SK-N-SH treated with all-trans-retinoic acid at 6 μM for 48 hours (cell line): Measurements from ENCODE around the gene ZEB1.

Experiments used
- ATAC-seq: fragments of 200-7000 bp; cut with Tn5 transposase; 3 replicates; pipeline ENCODE4 v1.9.1; 2020; ENCODE audit warnings: mild to moderate bottlenecking, moderate library complexity
- ARNTL ChIP-seq: fragments of 450-650 bp; formaldehyde crosslinking; IDR thresholded peaks from 2 replicates; pipeline ENCODE4 v1.5.0; 2020; ENCODE audit warnings: low read depth, mild to moderate bottlenecking, moderate library complexity, borderline replicate concordance
- BACH2 ChIP-seq: fragments of 250-450 bp; sonication (Bioruptor Pico); IDR thresholded peaks from 2 replicates; pipeline ENCODE4 v1.9.0; 2021; ENCODE audit warnings: mild to moderate bottlenecking, borderline replicate concordance
- CREB5 ChIP-seq: fragments of 250-450 bp; sonication (Bioruptor Pico); IDR thresholded peaks from 2 replicates; pipeline ENCODE4 v1.5.1; 2020; ENCODE audit warnings: low read depth, mild to moderate bottlenecking, moderate library complexity
- CSDC2 ChIP-seq: fragments of 250-450 bp; sonication (Bioruptor Pico); IDR thresholded peaks from 2 replicates; pipeline ENCODE4 v1.5.0; 2020; ENCODE audit warnings: mild to moderate bottlenecking, moderate library complexity
- CSRNP3 ChIP-seq: fragments of 250-450 bp; sonication (Bioruptor Pico); IDR thresholded peaks from 2 replicates; pipeline ENCODE4 v1.5.1; 2021; ENCODE audit warnings: mild to moderate bottlenecking, moderate library complexity
- ESRRG ChIP-seq: fragments of 250-450 bp; sonication (Bioruptor Pico); IDR thresholded peaks from 2 replicates; pipeline ENCODE4 v1.6.1; 2021; ENCODE audit warnings: mild to moderate bottlenecking
- GLIS3 ChIP-seq: fragments of 250-450 bp; sonication (Bioruptor Pico); IDR thresholded peaks from 2 replicates; pipeline ENCODE4 v1.5.0; 2020; ENCODE audit warnings: mild to moderate bottlenecking, moderate library complexity
- ISL1 ChIP-seq: fragments of 250-450 bp; sonication (Bioruptor Pico); IDR thresholded peaks from 2 replicates; pipeline ENCODE4 v2.1.2; 2022; ENCODE audit warnings: mild to moderate bottlenecking, moderate library complexity
- PPARA ChIP-seq: fragments of 250-450 bp; sonication (Bioruptor Pico); IDR thresholded peaks from 2 replicates; pipeline ENCODE4 v1.5.0; 2020; ENCODE audit warnings: mild to moderate bottlenecking, borderline replicate concordance
- RARB ChIP-seq: fragments of 250-450 bp; sonication (Bioruptor Pico); IDR thresholded peaks from 2 replicates; pipeline ENCODE4 v1.8.0; 2021; ENCODE audit warnings: mild to moderate bottlenecking, moderate library complexity
- SNAI2 ChIP-seq: fragments of 250-450 bp; sonication (Bioruptor Pico); IDR thresholded peaks from 2 replicates; pipeline ENCODE4 v1.5.0; 2020; ENCODE audit warnings: mild to moderate bottlenecking, moderate library complexity
- TCF4 ChIP-seq: fragments of 250-450 bp; sonication (Bioruptor Pico); IDR thresholded peaks from 2 replicates; pipeline ENCODE4 v1.8.0; 2021; ENCODE audit warnings: mild to moderate bottlenecking, moderate library complexity, borderline replicate concordance
- ZC3H10 ChIP-seq: fragments of 250-450 bp; sonication (Bioruptor Pico); IDR thresholded peaks from 2 replicates; pipeline ENCODE4 v1.5.1; 2021; ENCODE audit warnings: mild to moderate bottlenecking, moderate library complexity
- ZFP30 ChIP-seq: fragments of 450-650 bp; formaldehyde crosslinking; IDR thresholded peaks from 2 replicates; pipeline ENCODE4 v1.5.0; 2022; ENCODE audit warnings: mild to moderate bottlenecking, moderate library complexity
- ZNF565 ChIP-seq: fragments of 450-650 bp; formaldehyde crosslinking; conservative IDR thresholded peaks from 2 replicates; pipeline ENCODE4 v1.5.0; 2020; ENCODE audit warnings: low read depth, mild to moderate bottlenecking, moderate library complexity
- ZNF70 ChIP-seq: fragments of 450-650 bp; formaldehyde crosslinking; IDR thresholded peaks from 2 replicates; pipeline ENCODE4 v1.5.0; 2020; ENCODE audit warnings: mild to moderate bottlenecking, moderate library complexity
- ZNF8 ChIP-seq: fragments of 450-650 bp; formaldehyde crosslinking; IDR thresholded peaks from 2 replicates; pipeline ENCODE4 v1.5.0; 2020; ENCODE audit warnings: mild to moderate bottlenecking, moderate library complexity
- TF ChIP-seq, protein P1 (sequence below): fragments of 250-450 bp; sonication (Bioruptor Pico); IDR thresholded peaks from 2 replicates; pipeline ENCODE4 v1.8.0; 2020; ENCODE audit warnings: mild to moderate bottlenecking, moderate library complexity, borderline replicate concordance
- TF ChIP-seq, protein P2 (sequence below): fragments of 250-450 bp; sonication (Bioruptor Pico); IDR thresholded peaks from 2 replicates; pipeline ENCODE4 v1.5.0; 2020; ENCODE audit warnings: mild to moderate bottlenecking, moderate library complexity
- TF ChIP-seq, protein P3 (sequence below): fragments of 250-450 bp; sonication (Bioruptor Pico); IDR thresholded peaks from 2 replicates; pipeline ENCODE4 v1.8.0; 2021; ENCODE audit warnings: low read depth, mild to moderate bottlenecking, moderate library complexity, borderline replicate concordance

Gene ZEB1

DNA sequence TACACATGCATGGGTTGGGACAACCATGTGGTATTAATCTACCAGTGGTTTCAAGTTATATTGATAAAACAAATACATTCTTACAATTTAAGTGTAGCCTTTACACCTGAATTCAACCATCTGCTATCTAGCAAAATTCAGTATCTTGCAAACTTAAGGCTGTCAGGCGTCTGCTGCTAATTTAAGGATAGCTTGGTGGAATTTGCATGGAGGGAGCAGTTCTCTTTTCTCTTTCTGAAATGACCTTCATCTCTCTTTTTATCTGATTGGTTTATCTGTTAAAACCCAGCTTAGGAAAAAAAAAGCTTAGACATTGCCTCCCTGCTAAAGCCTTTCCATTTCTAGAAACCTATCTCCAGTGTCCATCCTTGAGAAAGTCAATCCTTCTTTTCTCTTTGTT lies 102.3 kb downstream of the ZEB1 start (continued):
- TF ChIP-seq, protein P1, sequence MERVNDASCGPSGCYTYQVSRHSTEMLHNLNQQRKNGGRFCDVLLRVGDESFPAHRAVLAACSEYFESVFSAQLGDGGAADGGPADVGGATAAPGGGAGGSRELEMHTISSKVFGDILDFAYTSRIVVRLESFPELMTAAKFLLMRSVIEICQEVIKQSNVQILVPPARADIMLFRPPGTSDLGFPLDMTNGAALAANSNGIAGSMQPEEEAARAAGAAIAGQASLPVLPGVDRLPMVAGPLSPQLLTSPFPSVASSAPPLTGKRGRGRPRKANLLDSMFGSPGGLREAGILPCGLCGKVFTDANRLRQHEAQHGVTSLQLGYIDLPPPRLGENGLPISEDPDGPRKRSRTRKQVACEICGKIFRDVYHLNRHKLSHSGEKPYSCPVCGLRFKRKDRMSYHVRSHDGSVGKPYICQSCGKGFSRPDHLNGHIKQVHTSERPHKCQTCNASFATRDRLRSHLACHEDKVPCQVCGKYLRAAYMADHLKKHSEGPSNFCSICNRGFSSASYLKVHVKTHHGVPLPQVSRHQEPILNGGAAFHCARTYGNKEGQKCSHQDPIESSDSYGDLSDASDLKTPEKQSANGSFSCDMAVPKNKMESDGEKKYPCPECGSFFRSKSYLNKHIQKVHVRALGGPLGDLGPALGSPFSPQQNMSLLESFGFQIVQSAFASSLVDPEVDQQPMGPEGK (CRISPR knock-in tag) = no peak
- TF ChIP-seq GLIS3 (CRISPR knock-in tag) = no peak
- TF ChIP-seq CSDC2 (CRISPR knock-in tag) = no peak
- no peak for TF ChIP-seq ZFP30 (CRISPR knock-in tag)
- TF ChIP-seq ESRRG = no peak

DNA sequence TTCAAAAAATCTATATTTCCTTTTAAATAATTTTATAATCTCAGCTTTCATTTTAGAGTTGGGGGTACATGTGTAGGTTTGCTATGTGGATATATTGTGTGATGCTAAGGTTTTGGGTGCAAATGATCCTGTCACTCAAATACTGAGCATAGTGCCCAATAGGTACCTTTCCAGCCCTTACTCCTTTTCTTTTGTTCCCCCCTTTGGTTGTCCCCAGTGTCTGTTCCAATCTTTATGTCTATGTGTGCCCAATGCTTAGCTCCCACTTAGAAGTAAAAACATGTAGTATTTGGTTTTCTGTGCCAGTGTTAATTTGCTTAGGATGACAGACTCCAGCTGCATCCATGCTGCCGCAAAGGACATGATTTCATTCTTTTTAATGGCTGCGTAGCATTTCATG lies 103.6 kb downstream of the ZEB1 start:
- TF ChIP-seq, protein P1 (CRISPR knock-in tag) = no peak
- TF ChIP-seq RARB (CRISPR knock-in tag) = no peak
- TF ChIP-seq ZNF70 (CRISPR knock-in tag) = no peak
- TF ChIP-seq ARNTL (CRISPR knock-in tag) = no peak
- TF ChIP-seq ESRRG = no peak
- TF ChIP-seq TCF4 = no peak
- TF ChIP-seq ZNF8 (CRISPR knock-in tag) = no peak
- no peak for TF ChIP-seq ZC3H10 (CRISPR knock-in tag)
- no peak for TF ChIP-seq CREB5 (CRISPR knock-in tag)
- TF ChIP-seq SNAI2 (CRISPR knock-in tag) = no peak
- TF ChIP-seq ZNF565 (CRISPR knock-in tag) = no peak
- TF ChIP-seq, protein P2, sequence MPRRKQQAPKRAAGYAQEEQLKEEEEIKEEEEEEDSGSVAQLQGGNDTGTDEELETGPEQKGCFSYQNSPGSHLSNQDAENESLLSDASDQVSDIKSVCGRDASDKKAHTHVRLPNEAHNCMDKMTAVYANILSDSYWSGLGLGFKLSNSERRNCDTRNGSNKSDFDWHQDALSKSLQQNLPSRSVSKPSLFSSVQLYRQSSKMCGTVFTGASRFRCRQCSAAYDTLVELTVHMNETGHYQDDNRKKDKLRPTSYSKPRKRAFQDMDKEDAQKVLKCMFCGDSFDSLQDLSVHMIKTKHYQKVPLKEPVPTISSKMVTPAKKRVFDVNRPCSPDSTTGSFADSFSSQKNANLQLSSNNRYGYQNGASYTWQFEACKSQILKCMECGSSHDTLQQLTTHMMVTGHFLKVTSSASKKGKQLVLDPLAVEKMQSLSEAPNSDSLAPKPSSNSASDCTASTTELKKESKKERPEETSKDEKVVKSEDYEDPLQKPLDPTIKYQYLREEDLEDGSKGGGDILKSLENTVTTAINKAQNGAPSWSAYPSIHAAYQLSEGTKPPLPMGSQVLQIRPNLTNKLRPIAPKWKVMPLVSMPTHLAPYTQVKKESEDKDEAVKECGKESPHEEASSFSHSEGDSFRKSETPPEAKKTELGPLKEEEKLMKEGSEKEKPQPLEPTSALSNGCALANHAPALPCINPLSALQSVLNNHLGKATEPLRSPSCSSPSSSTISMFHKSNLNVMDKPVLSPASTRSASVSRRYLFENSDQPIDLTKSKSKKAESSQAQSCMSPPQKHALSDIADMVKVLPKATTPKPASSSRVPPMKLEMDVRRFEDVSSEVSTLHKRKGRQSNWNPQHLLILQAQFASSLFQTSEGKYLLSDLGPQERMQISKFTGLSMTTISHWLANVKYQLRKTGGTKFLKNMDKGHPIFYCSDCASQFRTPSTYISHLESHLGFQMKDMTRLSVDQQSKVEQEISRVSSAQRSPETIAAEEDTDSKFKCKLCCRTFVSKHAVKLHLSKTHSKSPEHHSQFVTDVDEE = no peak
- TF ChIP-seq ISL1 = no peak
- TF ChIP-seq ZFP30 (CRISPR knock-in tag) = no peak
- TF ChIP-seq, protein P3, sequence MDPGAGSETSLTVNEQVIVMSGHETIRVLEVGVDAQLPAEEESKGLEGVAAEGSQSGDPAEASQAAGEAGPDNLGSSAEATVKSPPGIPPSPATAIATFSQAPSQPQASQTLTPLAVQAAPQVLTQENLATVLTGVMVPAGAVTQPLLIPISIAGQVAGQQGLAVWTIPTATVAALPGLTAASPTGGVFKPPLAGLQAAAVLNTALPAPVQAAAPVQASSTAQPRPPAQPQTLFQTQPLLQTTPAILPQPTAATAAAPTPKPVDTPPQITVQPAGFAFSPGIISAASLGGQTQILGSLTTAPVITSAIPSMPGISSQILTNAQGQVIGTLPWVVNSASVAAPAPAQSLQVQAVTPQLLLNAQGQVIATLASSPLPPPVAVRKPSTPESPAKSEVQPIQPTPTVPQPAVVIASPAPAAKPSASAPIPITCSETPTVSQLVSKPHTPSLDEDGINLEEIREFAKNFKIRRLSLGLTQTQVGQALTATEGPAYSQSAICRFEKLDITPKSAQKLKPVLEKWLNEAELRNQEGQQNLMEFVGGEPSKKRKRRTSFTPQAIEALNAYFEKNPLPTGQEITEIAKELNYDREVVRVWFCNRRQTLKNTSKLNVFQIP (CRISPR knock-in tag) = no peak
- TF ChIP-seq CSDC2 (CRISPR knock-in tag) = no peak
- no peak for TF ChIP-seq GLIS3 (CRISPR knock-in tag)
- no peak for TF ChIP-seq BACH2 (CRISPR knock-in tag)
- no peak for TF ChIP-seq PPARA (CRISPR knock-in tag)

DNA sequence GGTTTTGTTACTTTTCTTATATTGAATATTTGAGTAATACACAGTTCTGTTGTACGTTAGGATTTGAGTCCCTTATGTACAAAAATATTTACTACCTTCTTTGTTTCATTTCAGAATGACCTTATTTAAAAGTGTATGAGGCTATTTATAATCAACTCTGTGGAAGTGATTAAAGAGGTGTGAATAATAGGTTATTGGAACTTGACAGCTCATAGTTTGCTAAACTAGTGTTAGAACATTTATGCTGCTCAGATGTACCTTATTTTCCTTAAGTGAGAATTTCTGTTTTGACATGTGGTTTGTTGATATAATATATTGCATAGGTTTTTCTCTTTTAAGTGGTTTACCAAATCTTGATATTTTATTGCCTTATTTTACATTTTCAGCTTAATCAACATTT lies 105.5 kb downstream of the ZEB1 start:
- no peak for ATAC-seq
- TF ChIP-seq BACH2 (CRISPR knock-in tag) (no peak), ISL1 (no peak), RARB (CRISPR knock-in tag) (no peak), CREB5 (CRISPR knock-in tag) (no peak), SNAI2 (CRISPR knock-in tag) (no peak), CSDC2 (CRISPR knock-in tag) (no peak), ZC3H10 (CRISPR knock-in tag) (no peak), ARNTL (CRISPR knock-in tag) (no peak), PPARA (CRISPR knock-in tag) (no peak), CSRNP3 (CRISPR knock-in tag) (no peak), TCF4 (no peak), ZNF565 (CRISPR knock-in tag) (no peak), ZNF8 (CRISPR knock-in tag) (no peak)
- TF ChIP-seq, protein P2 = no peak

More for the DNA sequence above, 103.6 kb downstream of the ZEB1 start:
- no peak for ATAC-seq
